Measurements from ENCODE around the gene CYTH2. TPM values are rescaled to one million over a fixed set of nuclear protein-coding genes. Genes with fewer than 3 reads are reported as not detected.
A peak's percentile ranks its signal among the peaks of the same experiment; 100 is the strongest.

CYTH2 gene
- polyA plus RNA-seq, 3 donors, result 21.3 to 48.2 (median 21.7) TPM

DNA sequence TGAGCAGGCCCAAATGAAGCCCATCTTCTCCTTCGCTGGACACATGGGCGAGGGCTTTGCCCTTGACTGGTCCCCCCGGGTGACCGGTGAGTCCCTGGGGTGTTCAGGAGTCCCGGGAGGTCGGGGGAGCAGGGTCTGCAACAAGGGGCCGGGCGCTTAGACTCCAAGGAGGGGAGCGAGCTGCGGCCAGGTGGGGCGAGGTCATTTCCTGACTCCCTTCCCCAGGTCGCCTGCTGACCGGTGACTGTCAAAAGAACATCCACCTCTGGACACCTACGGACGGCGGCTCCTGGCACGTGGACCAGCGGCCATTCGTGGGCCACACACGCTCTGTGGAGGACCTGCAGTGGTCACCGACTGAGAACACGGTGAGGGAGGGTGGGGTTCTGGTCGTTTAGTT lies 18.7 kb upstream of the CYTH2 start:
- Histone ChIP-seq H3K4me2 (replicated peaks; ENCODE audit: extremely low read depth, low read length, poor library complexity, severe bottlenecking) (no peak overlapping the region), H3K9me3 (replicated peaks in 1 of 2; ENCODE audit: control insufficient read depth in 1 of 2, insufficient read depth in 1 of 2, low read length in 2 of 2) (no peaks in the 10 kb centered on the region), H3K79me2 (ENCODE audit: insufficient read depth, low read length) (peaks cover 6% of the 10 kb centered on the region), H3K4me3 (replicated peaks in 1 of 3; ENCODE audit: low read depth in 2 of 3, low read length in 3 of 3) (no peak overlapping the region), H3K9ac (ENCODE audit: insufficient read depth, low read length, poor library complexity, severe bottlenecking) (no peak overlapping the region), H3K36me3 (replicated peaks in 1 of 2; ENCODE audit: control insufficient read depth in 1 of 2, insufficient read depth in 2 of 2, low read length in 2 of 2) (peaks cover 64 to 82% of the 10 kb centered on the region in 2 donors), H3K4me1 (ENCODE audit: control insufficient read depth in 1 of 2, insufficient read depth in 2 of 2, low read length in 2 of 2) (peaks cover 8 to 13% of the 10 kb centered on the region in 2 donors), H2AFZ (ENCODE audit: insufficient read depth, low read depth, low read length, poor library complexity, severe bottlenecking) (no peak overlapping the region), H4K20me1 (ENCODE audit: insufficient read depth, low read length) (peaks cover 4% of the 10 kb centered on the region), H3K27me3 (ENCODE audit: control insufficient read depth in 2 of 2, insufficient read depth in 2 of 2, low read length in 2 of 2) (no peaks in the 10 kb centered on the region), H3K27ac (ENCODE audit: low read depth in 1 of 2, low read length in 2 of 2) (no peak overlapping the region)
- TF ChIP-seq, protein P1, sequence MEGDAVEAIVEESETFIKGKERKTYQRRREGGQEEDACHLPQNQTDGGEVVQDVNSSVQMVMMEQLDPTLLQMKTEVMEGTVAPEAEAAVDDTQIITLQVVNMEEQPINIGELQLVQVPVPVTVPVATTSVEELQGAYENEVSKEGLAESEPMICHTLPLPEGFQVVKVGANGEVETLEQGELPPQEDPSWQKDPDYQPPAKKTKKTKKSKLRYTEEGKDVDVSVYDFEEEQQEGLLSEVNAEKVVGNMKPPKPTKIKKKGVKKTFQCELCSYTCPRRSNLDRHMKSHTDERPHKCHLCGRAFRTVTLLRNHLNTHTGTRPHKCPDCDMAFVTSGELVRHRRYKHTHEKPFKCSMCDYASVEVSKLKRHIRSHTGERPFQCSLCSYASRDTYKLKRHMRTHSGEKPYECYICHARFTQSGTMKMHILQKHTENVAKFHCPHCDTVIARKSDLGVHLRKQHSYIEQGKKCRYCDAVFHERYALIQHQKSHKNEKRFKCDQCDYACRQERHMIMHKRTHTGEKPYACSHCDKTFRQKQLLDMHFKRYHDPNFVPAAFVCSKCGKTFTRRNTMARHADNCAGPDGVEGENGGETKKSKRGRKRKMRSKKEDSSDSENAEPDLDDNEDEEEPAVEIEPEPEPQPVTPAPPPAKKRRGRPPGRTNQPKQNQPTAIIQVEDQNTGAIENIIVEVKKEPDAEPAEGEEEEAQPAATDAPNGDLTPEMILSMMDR (IDR thresholded peaks at IDR 0.05), result no peak
- H3K27me3 Mint-ChIP-seq (ENCODE audit: low read depth in 3 of 3), result peaks cover 0 to 1% (median 0%) of the 10 kb centered on the region in 3 donors
- 99% methylated on average over 21 of the region's 23 CpGs for WGBS (ENCODE audit: insufficient coverage)
- H3K36me3 Mint-ChIP-seq, result peaks cover 63 to 81% of the 10 kb centered on the region in 2 donors
- peak overlapping the region in 1 of 7 donors; percentile 62 for H3K27ac Mint-ChIP-seq
- H3K9me3 Mint-ChIP-seq, result no peaks in the 10 kb centered on the region
- no peak for DNase-seq
- no peak overlapping the region for H3K4me3 Mint-ChIP-seq
- H3K4me1 Mint-ChIP-seq, result peaks cover 11% of the 10 kb centered on the region
- intact Hi-C loops (cut with micrococcal nuclease), result no loop called here

DNA sequence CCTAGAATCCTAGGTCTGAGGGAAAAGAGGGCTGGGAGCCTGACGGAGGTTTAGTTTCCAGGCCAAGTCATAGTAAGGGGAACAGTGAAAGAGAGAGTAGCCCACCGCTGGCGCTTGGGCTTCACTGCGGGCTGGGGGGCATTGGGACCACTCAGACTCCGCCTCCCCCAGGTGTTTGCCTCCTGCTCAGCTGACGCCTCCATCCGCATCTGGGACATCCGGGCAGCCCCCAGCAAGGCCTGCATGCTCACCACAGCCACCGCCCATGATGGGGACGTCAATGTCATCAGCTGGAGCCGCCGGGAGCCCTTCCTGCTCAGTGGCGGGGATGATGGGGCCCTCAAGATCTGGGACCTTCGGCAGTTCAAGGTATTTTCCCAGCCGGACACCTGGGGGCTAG lies 18.3 kb upstream of the CYTH2 start:
- no peak overlapping the region for H3K4me2 ChIP-seq (replicated peaks; ENCODE audit: extremely low read depth, low read length, poor library complexity, severe bottlenecking)
- H4K20me1 ChIP-seq (ENCODE audit: insufficient read depth, low read length), result peaks cover 4% of the 10 kb centered on the region
- H3K4me3 Mint-ChIP-seq, result no peak overlapping the region
- H3K9me3 Mint-ChIP-seq, result no peaks in the 10 kb centered on the region
- H3K4me3 ChIP-seq (replicated peaks in 1 of 3; ENCODE audit: low read depth in 2 of 3, low read length in 3 of 3), result no peak overlapping the region
- 95% methylated on average over 12 of the region's 15 CpGs for WGBS (ENCODE audit: insufficient coverage)
- intact Hi-C loops (cut with micrococcal nuclease), result no loop called here
- H3K27ac Mint-ChIP-seq, result no peak overlapping the region
- H3K27me3 Mint-ChIP-seq (ENCODE audit: low read depth in 3 of 3), result peaks cover 0 to 1% (median 0%) of the 10 kb centered on the region in 3 donors
- TF ChIP-seq, protein P1 (IDR thresholded peaks at IDR 0.05), result no peak
- peaks cover 68 to 86% of the 10 kb centered on the region in 2 donors for H3K36me3 ChIP-seq (replicated peaks in 1 of 2; ENCODE audit: control insufficient read depth in 1 of 2, insufficient read depth in 2 of 2, low read length in 2 of 2)
- H3K9ac ChIP-seq (ENCODE audit: insufficient read depth, low read length, poor library complexity, severe bottlenecking), result no peak overlapping the region
- no peaks in the 10 kb centered on the region for H3K27me3 ChIP-seq (ENCODE audit: control insufficient read depth in 2 of 2, insufficient read depth in 2 of 2, low read length in 2 of 2)
- peaks cover 7 to 10% of the 10 kb centered on the region in 2 donors for H3K4me1 ChIP-seq (ENCODE audit: control insufficient read depth in 1 of 2, insufficient read depth in 2 of 2, low read length in 2 of 2)
- H3K9me3 ChIP-seq (replicated peaks in 1 of 2; ENCODE audit: control insufficient read depth in 1 of 2, insufficient read depth in 1 of 2, low read length in 2 of 2), result no peaks in the 10 kb centered on the region
- H3K27ac ChIP-seq (ENCODE audit: low read depth in 1 of 2, low read length in 2 of 2), result no peak overlapping the region
- peaks cover 8% of the 10 kb centered on the region for H3K4me1 Mint-ChIP-seq
- H3K79me2 ChIP-seq (ENCODE audit: insufficient read depth, low read length), result peaks cover 6% of the 10 kb centered on the region
- H2AFZ ChIP-seq (ENCODE audit: insufficient read depth, low read depth, low read length, poor library complexity, severe bottlenecking), result no peak overlapping the region
- no peak for DNase-seq
- peaks cover 63 to 86% of the 10 kb centered on the region in 2 donors for H3K36me3 Mint-ChIP-seq
